ENCODE data around the gene OCA2.

- TF ChIP-seq CTCF (IDR thresholded peaks at IDR 0.05), result no peak
- TF ChIP-seq POLR2AphosphoS5 (IDR thresholded peaks at IDR 0.05), result no peak
Observed at GRCh38 chr15:28082891-28083684, 16.0 kb downstream of the OCA2 start.

All from prostate gland (tissue), 2 donors.